CD4-positive, alpha-beta T cell treated with Interleukin-1 beta for 1 hour (primary cell): Measurements from ENCODE around the gene PATL2.
"Not testable (repeated sequence)": the region's sequence is repeated elsewhere in the genome, so short reads cannot be mapped to it uniquely, and the experiment has no call there.

Experiments
- DNase-seq, 2 donors: peaks; one replicate each; pipeline ENCODE4 v3.0.0-alpha.2; 2020 to 2022

PATL2 gene

GRCh38 chr15:44641651-44642050 lies 69.5 kb downstream of the PATL2 start:
- no peak for DNase-seq

GRCh38 chr15:44636976-44637375 lies 74.1 kb downstream of the PATL2 start:
- DNase-seq = no peak

GRCh38 chr15:44633603-44634002 lies 77.5 kb downstream of the PATL2 start:
- no peak for DNase-seq

- DNase-seq = not testable (repeated sequence)
These were observed 85.8 kb downstream of the PATL2 start for GRCh38 chr15:44625286-44625685.

GRCh38 chr15:44623178-44623577 lies 87.9 kb downstream of the PATL2 start:
- no peak for DNase-seq

GRCh38 chr15:44620081-44620480 lies 91.0 kb downstream of the PATL2 start:
- no peak for DNase-seq

GRCh38 chr15:44616974-44617373 lies 94.1 kb downstream of the PATL2 start:
- DNase-seq = no peak
